SKM-1 (cell line): ENCODE data around the gene CCDC9.

Source experiments
- DNase-seq: peaks from one replicate; lab custom pipeline; 2025; ENCODE audit not compliant: unreplicated experiment; lab: John Stamatoyannopoulos, UW

Gene CCDC9

DNA sequence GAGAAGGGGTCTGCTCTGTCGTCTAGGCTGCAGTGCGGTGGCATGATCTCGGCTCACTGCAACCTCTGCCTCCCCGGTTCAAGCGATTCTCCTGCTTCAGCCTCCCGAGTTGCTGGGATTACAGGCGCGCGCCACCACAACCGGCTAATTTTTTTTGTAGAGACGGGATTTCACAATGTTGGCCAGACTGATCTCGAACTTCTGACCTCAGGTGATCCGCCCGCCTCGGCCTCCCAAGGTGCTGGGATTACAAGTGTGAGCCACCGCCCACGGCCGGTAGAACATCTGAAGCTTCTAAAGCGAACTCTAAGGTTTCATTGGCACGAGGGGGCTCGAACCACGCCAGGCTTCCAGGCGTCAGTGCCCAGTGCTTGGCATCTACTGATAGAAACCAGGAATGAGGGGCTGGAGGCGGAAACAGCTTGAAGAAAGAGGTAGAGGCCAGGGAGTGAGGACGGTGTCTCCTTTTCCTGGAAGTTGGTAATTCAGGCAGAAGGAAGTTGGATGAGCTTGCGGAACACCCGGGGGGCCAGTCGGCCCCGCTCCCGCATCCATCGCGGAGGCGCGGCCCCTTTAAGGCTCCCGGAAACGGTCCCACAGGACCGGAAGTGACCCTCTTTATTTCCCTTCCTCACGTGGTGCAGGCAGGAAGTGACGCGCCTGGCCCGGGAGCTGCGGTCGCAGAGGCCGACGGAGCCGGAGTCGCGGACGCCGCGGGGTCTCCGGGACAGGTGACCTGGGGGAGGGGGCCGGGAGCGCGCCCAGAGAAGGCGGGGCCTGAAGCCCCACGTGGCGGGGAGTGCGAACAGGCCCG, at the start of gene CCDC9:
Gene CCDC9 (plus strand): TSS at position 647 of the 814 bp plus-strand sequence. CDS start 1,876 bp downstream, outside the sequence.
- DNase-seq: peak; percentile 75

GRCh38 chr19:47209319-47210179, 46.8 kb upstream of the CCDC9 start:
- DNase-seq: no peak

DNA sequence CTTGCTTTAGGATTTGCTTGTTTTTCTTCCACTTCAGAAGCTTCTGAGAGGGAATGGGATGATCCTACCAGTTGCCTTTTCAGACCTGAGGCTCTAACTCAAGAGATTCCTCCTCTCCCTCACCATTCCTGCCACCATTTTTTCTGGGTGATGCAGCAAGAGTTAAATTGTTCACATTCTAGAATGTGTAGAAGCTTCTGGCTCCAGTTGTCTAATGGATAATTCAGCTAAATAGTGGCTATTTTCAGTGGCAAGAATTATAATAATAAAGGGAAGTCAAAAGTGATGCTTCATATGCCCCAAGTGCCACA, 46.2 kb upstream of the CCDC9 start:
- no peak for DNase-seq

DNA sequence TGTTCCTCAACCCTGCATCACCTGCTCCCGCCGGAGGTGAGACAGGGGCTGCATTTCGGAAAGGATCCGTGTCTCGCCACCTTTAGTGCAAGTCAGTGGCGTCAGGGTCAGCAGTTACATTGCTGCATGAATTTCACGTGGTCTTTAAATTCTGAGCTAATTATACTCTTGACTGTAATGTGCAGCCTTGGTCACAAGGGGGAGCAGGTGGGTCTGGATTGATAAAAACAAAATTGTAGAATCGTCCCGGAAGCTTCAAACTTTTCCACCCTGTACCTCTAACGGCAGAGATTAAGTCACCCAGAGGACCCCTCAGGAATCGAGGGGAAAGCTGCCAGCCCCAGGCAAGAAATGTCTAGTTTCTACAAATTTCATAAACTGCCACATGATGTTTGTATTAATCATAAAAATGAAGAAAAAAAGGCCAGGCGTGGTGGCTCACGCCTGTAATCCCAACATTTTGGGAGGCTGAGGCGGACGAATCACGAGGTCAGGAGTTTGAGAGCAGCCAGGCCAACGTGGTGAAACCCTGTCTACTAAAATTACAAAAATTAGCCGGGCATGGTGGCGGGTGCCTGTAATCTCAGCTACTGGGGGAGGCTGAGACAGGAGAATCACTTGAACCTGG, 45.5 kb upstream of the CCDC9 start:
- DNase-seq: peak; percentile 1

DNA sequence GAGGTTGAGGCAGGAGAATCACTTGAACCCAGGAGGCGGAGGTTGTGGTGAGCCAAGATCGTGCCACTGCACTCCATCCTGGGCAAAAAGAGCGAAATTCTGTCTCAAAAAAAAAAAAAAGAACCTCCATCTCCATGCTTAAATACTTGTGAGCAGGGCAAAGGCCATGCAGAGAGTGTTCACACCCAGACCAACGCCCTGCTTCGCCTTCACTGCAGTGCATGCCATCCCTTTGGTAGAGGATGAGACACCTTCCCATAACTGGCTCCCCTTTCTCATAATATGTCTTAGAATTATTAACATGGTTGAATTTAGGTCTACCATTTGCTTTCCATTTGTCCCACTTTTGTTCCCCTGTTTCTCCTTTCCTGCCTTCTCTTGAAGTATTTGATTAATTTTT, 40.7 kb upstream of the CCDC9 start:
- DNase-seq: no peak

GRCh38 chr19:47221080-47221841, 35.1 kb upstream of the CCDC9 start:
- no peak for DNase-seq

- DNase-seq: no peak
Observed at GRCh38 chr19:47221890-47222289, 34.4 kb upstream of the CCDC9 start.

DNA sequence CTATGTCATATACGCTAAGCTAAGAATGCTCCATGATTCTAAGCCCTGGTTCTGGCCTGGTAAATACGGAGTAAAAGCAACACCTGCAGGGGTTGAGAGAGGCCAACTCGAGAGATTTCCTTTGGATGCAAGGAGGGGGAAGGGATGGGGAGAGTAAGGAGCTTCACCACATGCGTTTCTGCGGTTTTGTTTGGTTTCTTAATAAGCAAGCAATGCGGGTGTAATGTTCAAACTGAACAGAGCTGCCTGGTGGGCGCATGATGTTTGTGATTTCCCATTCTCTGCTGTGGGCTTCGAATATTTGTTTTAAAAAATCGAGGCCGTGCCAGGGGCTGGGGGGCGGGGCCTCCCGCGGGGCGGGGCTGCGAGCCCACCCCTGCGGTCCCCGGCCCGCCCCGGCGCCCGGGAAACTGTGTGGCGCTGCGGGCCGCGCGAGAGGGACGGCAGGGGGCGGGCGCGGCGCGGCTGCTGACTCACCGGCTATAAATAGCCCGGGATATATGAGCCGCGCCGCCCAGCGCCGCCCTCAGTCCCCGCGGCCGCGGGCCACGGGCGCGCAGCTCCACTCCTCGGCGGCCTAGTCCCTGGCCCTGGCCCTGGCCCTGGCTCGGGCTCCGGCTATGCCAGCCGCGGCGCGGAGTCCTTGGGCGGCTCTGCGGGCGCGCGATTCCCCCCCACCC, 30.4 kb upstream of the CCDC9 start:
- peak; percentile 19 for DNase-seq

GRCh38 chr19:47226426-47227351, 29.6 kb upstream of the CCDC9 start:
- DNase-seq: peak; percentile 45

GRCh38 chr19:47227352-47228167, 28.8 kb upstream of the CCDC9 start:
- peak; percentile 55 for DNase-seq

DNA sequence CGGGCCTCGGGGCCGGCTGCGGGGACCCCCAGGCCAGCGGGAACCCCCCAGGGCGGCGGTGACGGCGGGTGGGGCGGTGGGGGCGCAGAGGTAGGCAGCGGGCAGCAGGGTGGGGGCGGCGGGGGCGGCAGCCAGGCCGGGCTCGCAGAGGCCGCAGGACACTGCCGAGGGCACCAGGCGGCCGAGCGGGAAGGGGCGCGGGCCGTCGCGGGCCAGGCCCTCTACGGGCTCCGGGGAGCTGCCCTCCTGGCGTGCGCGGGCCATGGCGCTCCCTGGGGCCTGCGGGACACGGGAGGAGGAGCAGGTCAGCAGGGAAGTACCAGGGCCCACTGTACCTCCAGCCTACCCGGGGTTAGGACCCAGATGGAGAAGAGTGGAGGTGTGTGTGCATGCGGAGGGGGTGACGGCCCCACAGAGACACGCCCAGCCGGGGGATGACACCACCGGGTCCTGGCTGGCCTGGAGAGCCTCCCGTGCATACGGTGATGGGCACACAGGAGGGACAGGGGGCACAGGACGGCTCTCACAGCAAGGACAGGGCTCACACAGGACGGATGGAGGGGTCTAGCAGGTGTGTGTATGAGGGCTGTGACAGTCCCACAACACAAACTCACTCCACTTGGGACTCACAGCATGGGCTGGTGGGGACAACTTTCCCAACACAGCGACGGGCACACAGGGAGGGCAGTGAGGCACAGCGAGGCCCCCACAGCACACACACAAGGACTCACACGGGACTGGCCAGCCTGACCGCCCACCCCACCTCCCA, 28.0 kb upstream of the CCDC9 start:
- DNase-seq: no peak

- DNase-seq: no peak
Observed at GRCh38 chr19:47228937-47229675, 27.2 kb upstream of the CCDC9 start.

DNA sequence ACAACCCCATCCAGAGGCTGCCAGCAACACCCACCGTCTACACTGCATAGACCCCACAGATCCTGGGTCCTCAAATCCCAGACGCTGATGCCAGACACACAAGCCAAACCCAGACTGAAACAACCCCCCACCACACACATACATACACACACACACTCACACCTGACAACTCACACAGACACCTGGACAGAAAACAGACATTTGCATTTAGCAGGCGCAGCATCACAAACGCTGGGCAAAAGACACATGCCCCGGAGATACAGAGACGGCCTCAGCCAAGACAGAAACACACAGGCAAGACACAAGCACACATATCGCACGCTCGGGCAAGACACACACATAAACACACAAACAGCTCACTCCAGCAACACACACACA, 26.7 kb upstream of the CCDC9 start:
- DNase-seq: no peak

DNA sequence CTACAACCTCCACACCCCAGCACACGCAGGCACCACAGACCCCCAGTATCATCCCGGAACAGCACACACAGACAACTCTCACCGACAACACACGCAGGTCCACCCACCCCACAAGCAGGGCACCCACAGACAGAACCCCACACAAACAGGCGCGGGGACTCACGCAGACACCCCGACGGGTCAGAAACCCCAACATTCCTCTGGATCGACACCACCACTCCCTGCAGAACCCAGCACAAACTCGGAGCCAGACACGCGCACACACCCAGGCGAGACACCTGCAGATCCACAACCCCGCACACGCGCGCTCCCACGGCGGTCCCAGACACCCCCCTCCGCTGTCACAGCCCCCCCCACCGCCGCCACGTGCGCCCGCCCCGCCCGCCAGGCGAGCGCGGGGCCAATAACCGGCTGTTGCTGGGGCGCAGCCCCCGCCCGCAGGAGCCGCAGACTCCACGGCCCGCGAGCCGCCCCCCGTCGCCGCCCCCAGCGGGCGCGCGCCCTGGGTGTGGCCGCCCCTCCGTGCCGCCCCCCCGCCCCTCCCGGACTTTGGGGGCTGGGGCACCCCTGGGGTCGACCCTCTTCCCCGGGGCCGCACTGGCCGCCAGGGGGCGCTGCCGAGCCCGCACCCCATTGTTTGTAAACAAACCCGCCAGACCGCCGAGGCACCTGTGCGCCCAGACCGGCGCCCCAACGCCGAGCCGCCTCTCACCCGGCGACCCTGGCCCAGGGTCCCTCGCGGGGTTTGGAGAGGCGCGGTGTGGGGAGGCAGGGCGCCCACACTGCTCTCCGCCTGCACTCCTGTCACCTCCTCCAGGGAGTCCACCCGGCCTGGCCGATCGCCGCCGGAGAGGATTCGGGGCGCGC, 26.0 kb upstream of the CCDC9 start:
- no peak for DNase-seq

DNA sequence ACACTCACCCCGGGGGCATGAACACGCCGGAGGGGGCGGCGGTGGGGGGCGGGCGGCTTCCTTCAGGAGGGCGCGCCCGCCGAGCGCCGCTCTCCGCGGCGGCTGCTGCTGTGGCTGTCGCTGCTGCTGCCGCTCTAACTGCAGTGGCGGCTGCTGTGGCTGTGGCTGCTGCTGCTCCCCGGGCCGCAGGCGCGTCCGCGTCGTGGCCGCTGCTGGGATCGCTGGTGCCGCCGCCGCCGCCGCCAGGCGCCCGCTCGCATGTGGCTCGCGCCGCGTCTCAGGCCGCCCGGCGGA, 25.5 kb upstream of the CCDC9 start, which contains the start of gene BBC3:
Gene BBC3 (minus strand): TSS at position 279 of the 294 bp plus-strand sequence. CDS start 2,768 bp downstream, outside the sequence.
- no peak for DNase-seq
